Measurements from ENCODE around the gene ZXDC. TPM values are rescaled to one million over a fixed set of nuclear protein-coding genes. Genes with fewer than 3 reads are reported as not detected.

ZXDC gene
- polyA plus RNA-seq, 1 experiment, result 15.8 TPM

- Histone ChIP-seq H3K27me3 (ENCODE audit: control insufficient read depth, insufficient read depth, low read length) (peaks cover 3% of the 10 kb centered on the region; the same call in 1 of the 2 replicates), H3K36me3 (ENCODE audit: control insufficient read depth, insufficient read depth, low read length) (no peaks in the 10 kb centered on the region), H3K4me3 (ENCODE audit: low read depth, low read length) (no peak overlapping the region)
- POLR2A ChIA-PET, result no interaction called here
- DNase-seq (ENCODE audit: low read depth), result no peak
- no peak for TF ChIP-seq CTCF (IDR thresholded peaks at IDR 0.05; ENCODE audit: insufficient read depth, low read depth, low read length)
- CTCF ChIA-PET, result no interaction called here
Measured at GRCh38 chr3:126482503-126483255, 7.0 kb upstream of the ZXDC start.

- Histone ChIP-seq H3K36me3 (ENCODE audit: control insufficient read depth, insufficient read depth, low read length) (no peaks in the 10 kb centered on the region), H3K4me3 (ENCODE audit: low read depth, low read length) (no peak overlapping the region), H3K27me3 (ENCODE audit: control insufficient read depth, insufficient read depth, low read length) (peaks cover 2% of the 10 kb centered on the region; the same call in 1 of the 2 replicates)
- no peak for TF ChIP-seq CTCF (IDR thresholded peaks at IDR 0.05; ENCODE audit: insufficient read depth, low read depth, low read length)
- CTCF ChIA-PET, result no interaction called here
- DNase-seq (ENCODE audit: low read depth), result no peak
- POLR2A ChIA-PET, result no interaction called here
Measured at GRCh38 chr3:126481808-126482502, 6.3 kb upstream of the ZXDC start.

- H3K27me3 ChIP-seq (ENCODE audit: control insufficient read depth, insufficient read depth, low read length), result peaks cover 1% of the 10 kb centered on the region; the same call in 1 of the 2 replicates
- CTCF ChIA-PET, result no interaction called here
- TF ChIP-seq CTCF (IDR thresholded peaks at IDR 0.05; ENCODE audit: insufficient read depth, low read depth, low read length), result no peak
- H3K4me3 ChIP-seq (ENCODE audit: low read depth, low read length), result no peak overlapping the region
- DNase-seq (ENCODE audit: low read depth), result no peak
- POLR2A ChIA-PET, result no interaction called here
- H3K36me3 ChIP-seq (ENCODE audit: control insufficient read depth, insufficient read depth, low read length), result no peaks in the 10 kb centered on the region
Measured at GRCh38 chr3:126480861-126481260, 5.2 kb upstream of the ZXDC start.

- DNase-seq (ENCODE audit: low read depth), result no peak
- TF ChIP-seq CTCF (IDR thresholded peaks at IDR 0.05; ENCODE audit: insufficient read depth, low read depth, low read length), result no peak
- H3K27me3 ChIP-seq (ENCODE audit: control insufficient read depth, insufficient read depth, low read length), result peaks cover 1% of the 10 kb centered on the region; the same call in 1 of the 2 replicates
- CTCF ChIA-PET, result no interaction called here
- H3K36me3 ChIP-seq (ENCODE audit: control insufficient read depth, insufficient read depth, low read length), result no peaks in the 10 kb centered on the region
- POLR2A ChIA-PET, result no interaction called here
- H3K4me3 ChIP-seq (ENCODE audit: low read depth, low read length), result no peak overlapping the region
Measured at GRCh38 chr3:126480206-126480605, 4.5 kb upstream of the ZXDC start.

GRCh38 chr3:126479642-126480041 lies 4.0 kb upstream of the ZXDC start:
- Histone ChIP-seq H3K4me3 (ENCODE audit: low read depth, low read length) (no peak overlapping the region), H3K27me3 (ENCODE audit: control insufficient read depth, insufficient read depth, low read length) (peaks cover 1% of the 10 kb centered on the region; the same call in 1 of the 2 replicates), H3K36me3 (ENCODE audit: control insufficient read depth, insufficient read depth, low read length) (no peaks in the 10 kb centered on the region)
- DNase-seq (ENCODE audit: low read depth), result no peak
- no peak for TF ChIP-seq CTCF (IDR thresholded peaks at IDR 0.05; ENCODE audit: insufficient read depth, low read depth, low read length)
- POLR2A ChIA-PET, result interaction anchor here (0.6 kb wide), 1 partner anchor 481 kb away, joined by 3 read pairs; no protein-coding TSS in a partner anchor
- CTCF ChIA-PET, result no interaction called here
